ENCODE results near the gene PDE6B.

GRCh38 chr4:651884-652642 lies 26.7 kb downstream of the PDE6B start:
- no peak for TF ChIP-seq CTCF (IDR thresholded peaks at IDR 0.05)
- no peak for TF ChIP-seq POLR2A (IDR thresholded peaks at IDR 0.05)
- TF ChIP-seq EP300 (IDR thresholded peaks at IDR 0.05): no peak

Measured in ovary (tissue), 3 donors.